Measurements from ENCODE around the gene CCDC7. TPM values are rescaled to one million over a fixed set of nuclear protein-coding genes. Genes with fewer than 3 reads are reported as not detected.
"Not testable (repeated sequence)": the region's sequence is repeated elsewhere in the genome, so short reads cannot be mapped to it uniquely, and the experiment has no call there.

CCDC7 gene
- total RNA-seq, 3 donors from 2014 or later = 11.2 to 36.5 (median 14.2) TPM

DNA sequence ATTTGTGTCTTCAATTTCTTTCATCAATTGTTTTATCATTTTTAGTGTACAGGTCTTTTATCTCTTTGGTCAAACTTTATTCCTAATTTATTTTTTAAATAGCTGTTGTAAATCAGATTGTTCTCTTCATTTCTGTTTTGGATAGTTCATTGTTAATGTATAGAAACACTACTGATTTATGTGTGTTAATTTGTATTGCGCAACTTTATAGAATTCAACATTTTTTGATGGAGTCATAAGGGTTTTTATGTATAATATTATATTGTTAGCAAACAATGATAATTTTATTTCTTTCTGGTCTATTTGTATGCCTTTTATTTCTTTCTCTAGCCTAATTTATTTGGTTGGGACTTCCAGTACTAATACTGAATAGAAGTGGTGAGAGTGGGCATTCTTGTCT lies 181.2 kb downstream of the CCDC7 start:
- ATAC-seq (no peak), DNase-seq (no peak)
- Histone ChIP-seq H3K4me3 (no peak overlapping the region), H3K36me3 (ENCODE audit: low read depth) (no peaks in the 10 kb centered on the region), H3K9me3 (no peaks in the 10 kb centered on the region), H3K4me1 (ENCODE audit: low read depth) (no peaks in the 10 kb centered on the region)
- intact Hi-C loops (cut with DNase I, micrococcal nuclease) = no loop called here
- TF ChIP-seq, protein P1, sequence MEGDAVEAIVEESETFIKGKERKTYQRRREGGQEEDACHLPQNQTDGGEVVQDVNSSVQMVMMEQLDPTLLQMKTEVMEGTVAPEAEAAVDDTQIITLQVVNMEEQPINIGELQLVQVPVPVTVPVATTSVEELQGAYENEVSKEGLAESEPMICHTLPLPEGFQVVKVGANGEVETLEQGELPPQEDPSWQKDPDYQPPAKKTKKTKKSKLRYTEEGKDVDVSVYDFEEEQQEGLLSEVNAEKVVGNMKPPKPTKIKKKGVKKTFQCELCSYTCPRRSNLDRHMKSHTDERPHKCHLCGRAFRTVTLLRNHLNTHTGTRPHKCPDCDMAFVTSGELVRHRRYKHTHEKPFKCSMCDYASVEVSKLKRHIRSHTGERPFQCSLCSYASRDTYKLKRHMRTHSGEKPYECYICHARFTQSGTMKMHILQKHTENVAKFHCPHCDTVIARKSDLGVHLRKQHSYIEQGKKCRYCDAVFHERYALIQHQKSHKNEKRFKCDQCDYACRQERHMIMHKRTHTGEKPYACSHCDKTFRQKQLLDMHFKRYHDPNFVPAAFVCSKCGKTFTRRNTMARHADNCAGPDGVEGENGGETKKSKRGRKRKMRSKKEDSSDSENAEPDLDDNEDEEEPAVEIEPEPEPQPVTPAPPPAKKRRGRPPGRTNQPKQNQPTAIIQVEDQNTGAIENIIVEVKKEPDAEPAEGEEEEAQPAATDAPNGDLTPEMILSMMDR (IDR thresholded peaks at IDR 0.05) = no peak

GRCh38 chr10:32629910-32630309 lies 184.0 kb downstream of the CCDC7 start:
- no peak for DNase-seq
- TF ChIP-seq, protein P1 (IDR thresholded peaks at IDR 0.05) = no peak
- intact Hi-C loops (cut with DNase I, micrococcal nuclease) = no loop called here
- Histone ChIP-seq H3K36me3 (ENCODE audit: low read depth) (no peaks in the 10 kb centered on the region), H3K9me3 (no peaks in the 10 kb centered on the region), H3K4me1 (ENCODE audit: low read depth) (no peaks in the 10 kb centered on the region), H3K4me3 (no peak overlapping the region)
- no peak for ATAC-seq

DNA sequence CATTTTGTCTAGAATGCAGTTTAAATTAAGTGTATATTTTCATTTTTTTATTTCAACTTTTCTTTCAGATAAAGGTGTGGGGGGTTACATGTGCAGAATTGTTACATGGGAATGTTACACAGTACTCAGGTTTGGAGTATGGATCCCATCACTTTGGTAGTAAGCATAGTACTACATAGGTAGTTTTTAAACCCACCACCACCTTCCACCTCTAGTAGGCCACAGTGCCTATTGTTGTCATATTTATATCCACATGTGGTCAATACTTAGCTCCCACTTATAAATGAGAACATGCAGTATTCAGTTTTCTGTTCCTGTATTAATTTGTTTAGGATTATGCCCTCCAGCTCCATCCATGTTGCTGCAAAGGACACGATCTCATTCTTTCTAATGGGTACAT lies 200.6 kb downstream of the CCDC7 start:
- peaks cover 3% of the 10 kb centered on the region for H3K9me3 ChIP-seq
- intact Hi-C loops (cut with DNase I, micrococcal nuclease) = no loop called here
- DNase-seq = no peak
- no peak for ATAC-seq
- H3K4me1 ChIP-seq (ENCODE audit: low read depth) = no peaks in the 10 kb centered on the region
- TF ChIP-seq, protein P1 (IDR thresholded peaks at IDR 0.05) = no peak
- peak overlapping the region; percentile 4 for H3K4me3 ChIP-seq
- no peaks in the 10 kb centered on the region for H3K36me3 ChIP-seq (ENCODE audit: low read depth)

- Histone ChIP-seq H3K36me3 (ENCODE audit: low read depth) (no peaks in the 10 kb centered on the region), H3K4me3 (no peak overlapping the region), H3K9me3 (peaks cover 12% of the 10 kb centered on the region), H3K4me1 (ENCODE audit: low read depth) (no peaks in the 10 kb centered on the region)
- DNase-seq (no peak), ATAC-seq (no peak)
- intact Hi-C loops (cut with DNase I, micrococcal nuclease) = no loop called here
- TF ChIP-seq, protein P1 (IDR thresholded peaks at IDR 0.05) = no peak
Observed at GRCh38 chr10:32650246-32650655, 204.3 kb downstream of the CCDC7 start.

GRCh38 chr10:32657430-32657829 lies 211.5 kb downstream of the CCDC7 start:
- H3K4me3 ChIP-seq = not testable (repeated sequence)

DNA sequence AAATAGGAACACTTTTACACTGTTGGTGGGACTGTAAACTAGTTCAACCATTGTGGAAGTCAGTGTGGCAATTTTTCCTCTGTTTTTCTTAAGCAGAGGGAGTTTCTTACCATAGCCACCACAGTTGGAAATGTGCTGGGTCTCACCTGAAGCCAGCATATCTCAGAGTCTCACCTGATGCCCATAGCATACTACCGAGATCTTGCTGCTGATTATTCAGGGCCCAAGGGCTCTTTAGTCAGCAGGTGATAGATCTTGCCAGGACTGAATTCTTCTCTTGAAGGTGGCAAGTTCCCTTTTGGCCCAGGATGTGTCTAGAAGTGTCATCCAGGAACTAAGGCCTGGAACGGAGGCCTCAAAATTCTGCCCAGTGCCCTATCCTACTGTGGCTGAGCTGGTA lies 215.4 kb downstream of the CCDC7 start:
- intact Hi-C loops (cut with DNase I, micrococcal nuclease) = no loop called here

More at GRCh38 chr10:32657430-32657829, 211.5 kb downstream of the CCDC7 start:
- ATAC-seq; H3K4me1 ChIP-seq (ENCODE audit: low read depth); intact Hi-C loops (cut with DNase I, micrococcal nuclease); DNase-seq; H3K36me3 ChIP-seq (ENCODE audit: low read depth): not testable (repeated sequence)
- peaks cover 23% of the 10 kb centered on the region for H3K9me3 ChIP-seq

More for the DNA sequence above, 215.4 kb downstream of the CCDC7 start:
- no peaks in the 10 kb centered on the region for H3K36me3 ChIP-seq (ENCODE audit: low read depth)
- ATAC-seq (no peak), DNase-seq (no peak)
- TF ChIP-seq, protein P1 (IDR thresholded peaks at IDR 0.05) = no peak
- no peak overlapping the region for H3K4me3 ChIP-seq
- H3K4me1 ChIP-seq (ENCODE audit: low read depth) = no peaks in the 10 kb centered on the region
- H3K9me3 ChIP-seq = peaks cover 14% of the 10 kb centered on the region
